Renal cortical epithelial cell (primary cell): ENCODE results near the gene TRIML1. TPM values are rescaled to one million over a fixed set of nuclear protein-coding genes. Genes with fewer than 3 reads are reported as not detected.

ENCODE experiments used
- total RNA-seq: library from RNA; depleted of rRNA; stranded (reverse); fragments of >200 nt; gene quantifications from 2 replicates; pipeline ENCODE4 v1.2.3, GENCODE V29; 2014

The TRIML1 gene
- total RNA-seq, 1 donor from 2014 or later = not detected

Other genes with a start within 250 kb of the TRIML1 start
- gene ZFP42, start 143.7 kb upstream of the TRIML1 start, total RNA-seq = 0.10 and 0.17 TPM in 2 replicates
- not detected in 2 replicates for gene TRIML2, start 29.8 kb upstream of the TRIML1 start, total RNA-seq